Measurements from ENCODE around the gene HOMER3.

HOMER3 gene

GRCh38 chr19:18939163-18939562, 1.9 kb downstream of the HOMER3 start:
- no peak overlapping the region for H3K9ac ChIP-seq (ENCODE audit: low read length)
- H3K27ac ChIP-seq (ENCODE audit: low read depth, low read length): no peak overlapping the region
- H3K9me3 ChIP-seq (ENCODE audit: low read length): no peaks in the 10 kb centered on the region
- H3K36me3 ChIP-seq (ENCODE audit: insufficient read depth, low read length): peaks cover 12% of the 10 kb centered on the region
- H3K4me3 ChIP-seq (ENCODE audit: low read depth in 1 of 2, low read length in 2 of 2): no peak overlapping the region
- H3K4me1 ChIP-seq (ENCODE audit: insufficient read depth, low read length): peaks cover 11% of the 10 kb centered on the region
- no peaks in the 10 kb centered on the region for H3K27me3 ChIP-seq (ENCODE audit: control insufficient read depth in 1 of 2, insufficient read depth in 2 of 2, low read length in 2 of 2)

- Histone ChIP-seq H3K4me3 (ENCODE audit: low read depth in 1 of 2, low read length in 2 of 2) (no peak overlapping the region), H3K9ac (ENCODE audit: low read length) (no peak overlapping the region), H3K27me3 (ENCODE audit: control insufficient read depth in 1 of 2, insufficient read depth in 2 of 2, low read length in 2 of 2) (no peaks in the 10 kb centered on the region), H3K36me3 (ENCODE audit: insufficient read depth, low read length) (peaks cover 11% of the 10 kb centered on the region), H3K9me3 (ENCODE audit: low read length) (no peaks in the 10 kb centered on the region), H3K4me1 (ENCODE audit: insufficient read depth, low read length) (peaks cover 4% of the 10 kb centered on the region), H3K27ac (ENCODE audit: low read depth, low read length) (no peak overlapping the region)
Measured at GRCh38 chr19:18933297-18933696, 7.7 kb downstream of the HOMER3 start.

GRCh38 chr19:18932216-18932841, 8.7 kb downstream of the HOMER3 start:
- H3K27ac ChIP-seq (ENCODE audit: low read depth, low read length): no peak overlapping the region
- peaks cover 4% of the 10 kb centered on the region for H3K4me1 ChIP-seq (ENCODE audit: insufficient read depth, low read length)
- H3K9ac ChIP-seq (ENCODE audit: low read length): no peak overlapping the region
- H3K36me3 ChIP-seq (ENCODE audit: insufficient read depth, low read length): peaks cover 7% of the 10 kb centered on the region
- no peaks in the 10 kb centered on the region for H3K27me3 ChIP-seq (ENCODE audit: control insufficient read depth in 1 of 2, insufficient read depth in 2 of 2, low read length in 2 of 2)
- peak overlapping the region in 1 of 2 donors; percentile 43 for H3K4me3 ChIP-seq (ENCODE audit: low read depth in 1 of 2, low read length in 2 of 2)
- H3K9me3 ChIP-seq (ENCODE audit: low read length): no peaks in the 10 kb centered on the region

DNA sequence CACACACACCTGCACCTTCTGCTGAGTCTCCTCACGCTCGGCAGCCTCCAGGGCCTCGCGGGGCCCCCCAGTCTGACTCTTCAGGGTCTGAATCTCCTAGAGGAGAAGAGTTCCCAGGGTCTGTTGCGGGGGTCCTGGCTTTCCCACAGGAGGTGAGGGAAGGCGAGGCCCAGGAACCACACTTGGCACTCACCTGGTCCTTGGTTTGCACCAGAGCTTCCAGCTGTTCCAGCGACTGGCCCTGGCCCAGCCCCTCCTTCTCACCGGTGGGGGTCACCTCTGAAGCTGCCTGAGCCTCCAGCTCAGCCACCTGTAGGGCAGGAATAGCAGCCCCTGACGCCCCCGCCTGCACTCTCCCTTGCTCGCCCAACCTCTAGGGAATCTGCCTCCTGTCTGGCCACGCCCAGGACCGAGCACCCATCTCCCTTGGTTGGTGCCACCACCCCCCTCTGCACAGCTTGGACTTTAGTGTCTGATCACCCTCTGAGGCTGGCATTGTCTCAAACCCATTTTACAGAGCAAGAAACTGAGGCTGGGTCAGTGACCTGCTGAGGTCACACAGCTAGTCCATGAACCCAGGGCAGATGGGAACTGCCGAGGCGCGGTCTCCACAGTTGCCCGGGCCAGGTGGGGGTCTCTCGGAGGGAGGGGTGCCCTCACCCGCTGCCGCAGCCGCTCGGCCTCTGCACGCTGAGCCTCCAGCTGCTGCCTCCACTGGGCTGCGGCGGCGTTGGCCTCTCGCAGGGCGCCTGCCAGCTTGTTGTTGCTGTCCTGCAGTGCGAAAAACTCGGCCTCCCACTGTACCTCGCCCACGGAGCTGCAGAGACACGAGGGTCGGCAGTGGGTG, 9.5 kb downstream of the HOMER3 start:
- H3K27ac ChIP-seq (ENCODE audit: low read depth, low read length): no peak overlapping the region
- no peaks in the 10 kb centered on the region for H3K9me3 ChIP-seq (ENCODE audit: low read length)
- H3K4me3 ChIP-seq (ENCODE audit: low read depth in 1 of 2, low read length in 2 of 2): no peak overlapping the region
- H3K9ac ChIP-seq (ENCODE audit: low read length): no peak overlapping the region
- peaks cover 4% of the 10 kb centered on the region for H3K4me1 ChIP-seq (ENCODE audit: insufficient read depth, low read length)
- no peaks in the 10 kb centered on the region for H3K27me3 ChIP-seq (ENCODE audit: control insufficient read depth in 1 of 2, insufficient read depth in 2 of 2, low read length in 2 of 2)
- peaks cover 9% of the 10 kb centered on the region for H3K36me3 ChIP-seq (ENCODE audit: insufficient read depth, low read length)

DNA sequence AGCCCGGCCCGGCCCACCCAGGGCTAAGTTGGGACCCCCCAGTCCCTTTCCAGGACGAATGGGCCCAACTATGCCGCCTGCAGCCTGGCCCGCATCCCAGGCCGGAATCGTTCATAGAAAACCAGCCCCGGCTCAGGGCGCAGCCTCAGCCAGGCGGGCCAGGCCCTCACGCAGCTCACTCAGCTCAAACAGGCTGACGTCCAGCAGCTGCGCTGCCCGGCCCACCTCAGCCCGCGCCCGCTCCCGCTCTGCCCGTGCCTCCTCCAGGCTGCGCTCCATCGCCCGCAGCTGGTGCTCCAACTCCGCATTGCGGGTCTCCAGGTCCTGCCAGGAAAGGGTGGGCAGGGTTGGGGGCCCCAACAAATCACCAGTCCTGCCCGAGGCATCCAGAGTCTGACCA, 11.7 kb downstream of the HOMER3 start:
- Histone ChIP-seq H3K9me3 (ENCODE audit: low read length) (no peaks in the 10 kb centered on the region), H3K36me3 (ENCODE audit: insufficient read depth, low read length) (peaks cover 24% of the 10 kb centered on the region), H3K4me1 (ENCODE audit: insufficient read depth, low read length) (peaks cover 4% of the 10 kb centered on the region), H3K27ac (ENCODE audit: low read depth, low read length) (no peak overlapping the region), H3K4me3 (ENCODE audit: low read depth in 1 of 2, low read length in 2 of 2) (no peak overlapping the region), H3K27me3 (ENCODE audit: control insufficient read depth in 1 of 2, insufficient read depth in 2 of 2, low read length in 2 of 2) (no peaks in the 10 kb centered on the region), H3K9ac (ENCODE audit: low read length) (no peak overlapping the region)

GRCh38 chr19:18928018-18928805, 12.8 kb downstream of the HOMER3 start:
- Histone ChIP-seq H3K4me1 (ENCODE audit: insufficient read depth, low read length) (peaks cover 4% of the 10 kb centered on the region), H3K27me3 (ENCODE audit: control insufficient read depth in 1 of 2, insufficient read depth in 2 of 2, low read length in 2 of 2) (no peaks in the 10 kb centered on the region), H3K36me3 (ENCODE audit: insufficient read depth, low read length) (peaks cover 23% of the 10 kb centered on the region), H3K4me3 (ENCODE audit: low read depth in 1 of 2, low read length in 2 of 2) (no peak overlapping the region), H3K9me3 (ENCODE audit: low read length) (no peaks in the 10 kb centered on the region), H3K9ac (ENCODE audit: low read length) (no peak overlapping the region), H3K27ac (ENCODE audit: low read depth, low read length) (no peak overlapping the region)

DNA sequence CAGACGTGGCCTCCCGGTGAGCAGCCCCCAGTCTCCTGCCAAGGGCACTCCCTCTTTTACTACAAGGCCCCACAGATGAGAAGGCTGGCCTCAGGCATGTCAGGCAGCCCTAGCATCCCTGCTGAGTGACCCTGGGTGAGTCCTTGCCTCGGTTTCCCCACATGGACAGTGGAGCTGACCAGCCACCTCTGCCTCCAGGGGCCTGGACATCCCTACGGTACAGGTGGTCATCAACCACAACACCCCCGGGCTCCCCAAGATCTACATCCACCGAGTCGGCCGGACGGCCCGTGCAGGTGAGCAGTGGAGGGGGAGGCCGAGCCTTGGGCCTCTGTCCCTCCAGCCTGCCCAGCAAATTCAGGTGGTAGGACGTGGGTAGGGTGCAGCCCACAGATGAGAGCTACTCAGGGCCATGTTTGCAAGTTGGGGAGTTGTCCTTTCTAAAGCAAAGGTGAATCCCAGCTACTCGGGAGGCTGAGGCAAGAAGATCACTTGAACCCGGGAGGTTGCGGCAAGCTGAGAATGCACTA, 16.3 kb downstream of the HOMER3 start:
- H3K27ac ChIP-seq (ENCODE audit: low read depth, low read length): no peak overlapping the region
- no peaks in the 10 kb centered on the region for H3K9me3 ChIP-seq (ENCODE audit: low read length)
- no peak overlapping the region for H3K9ac ChIP-seq (ENCODE audit: low read length)
- no peaks in the 10 kb centered on the region for H3K27me3 ChIP-seq (ENCODE audit: control insufficient read depth in 1 of 2, insufficient read depth in 2 of 2, low read length in 2 of 2)
- H3K4me3 ChIP-seq (ENCODE audit: low read depth in 1 of 2, low read length in 2 of 2): no peak overlapping the region
- peaks cover 40% of the 10 kb centered on the region for H3K36me3 ChIP-seq (ENCODE audit: insufficient read depth, low read length)
- H3K4me1 ChIP-seq (ENCODE audit: insufficient read depth, low read length): peaks cover 16% of the 10 kb centered on the region

DNA sequence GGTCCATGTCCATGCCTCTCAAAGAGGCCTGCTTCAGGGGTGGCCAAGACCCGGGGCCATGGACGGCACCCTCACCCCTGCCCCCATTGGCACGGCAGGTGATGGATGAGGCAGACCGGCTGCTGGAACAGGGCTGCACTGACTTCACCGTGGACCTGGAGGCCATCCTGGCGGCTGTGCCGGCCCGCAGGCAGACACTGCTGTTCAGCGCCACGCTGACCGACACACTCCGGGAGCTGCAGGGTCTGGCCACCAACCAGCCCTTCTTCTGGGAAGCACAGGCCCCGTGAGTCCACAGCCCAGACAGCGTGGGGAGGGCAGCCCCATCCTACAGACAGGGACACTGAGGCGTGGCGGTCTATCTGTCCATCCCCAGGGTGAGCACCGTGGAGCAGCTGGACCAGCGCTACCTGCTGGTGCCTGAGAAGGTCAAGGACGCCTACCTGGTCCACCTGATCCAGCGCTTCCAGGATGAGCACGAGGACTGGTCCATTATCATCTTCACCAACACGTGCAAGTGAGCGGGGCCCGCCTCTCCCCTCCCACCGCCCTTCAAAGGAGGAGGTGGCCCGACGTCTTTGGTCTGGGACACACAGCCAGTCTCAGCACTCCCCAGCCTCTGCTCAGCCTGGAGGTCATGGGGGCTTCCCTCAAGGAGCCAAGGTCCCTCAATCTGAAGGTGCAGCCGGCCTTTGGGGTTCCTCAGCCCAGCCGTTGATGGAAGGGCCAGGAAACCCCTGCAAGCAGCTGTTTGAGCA, 18.6 kb downstream of the HOMER3 start:
- Histone ChIP-seq H3K9ac (ENCODE audit: low read length) (no peak overlapping the region), H3K4me1 (ENCODE audit: insufficient read depth, low read length) (peaks cover 26% of the 10 kb centered on the region), H3K27ac (ENCODE audit: low read depth, low read length) (no peak overlapping the region), H3K4me3 (ENCODE audit: low read depth in 1 of 2, low read length in 2 of 2) (no peak overlapping the region), H3K36me3 (ENCODE audit: insufficient read depth, low read length) (peaks cover 40% of the 10 kb centered on the region), H3K9me3 (ENCODE audit: low read length) (no peaks in the 10 kb centered on the region), H3K27me3 (ENCODE audit: control insufficient read depth in 1 of 2, insufficient read depth in 2 of 2, low read length in 2 of 2) (no peaks in the 10 kb centered on the region)

GRCh38 chr19:18921593-18921992, 19.4 kb downstream of the HOMER3 start:
- no peak overlapping the region for H3K27ac ChIP-seq (ENCODE audit: low read depth, low read length)
- no peaks in the 10 kb centered on the region for H3K9me3 ChIP-seq (ENCODE audit: low read length)
- no peak overlapping the region for H3K9ac ChIP-seq (ENCODE audit: low read length)
- no peak overlapping the region for H3K4me3 ChIP-seq (ENCODE audit: low read depth in 1 of 2, low read length in 2 of 2)
- H3K27me3 ChIP-seq (ENCODE audit: control insufficient read depth in 1 of 2, insufficient read depth in 2 of 2, low read length in 2 of 2): no peaks in the 10 kb centered on the region
- peaks cover 38% of the 10 kb centered on the region for H3K36me3 ChIP-seq (ENCODE audit: insufficient read depth, low read length)
- peaks cover 26% of the 10 kb centered on the region for H3K4me1 ChIP-seq (ENCODE audit: insufficient read depth, low read length)

- Histone ChIP-seq H3K27ac (ENCODE audit: low read depth, low read length) (no peak overlapping the region), H3K4me1 (ENCODE audit: insufficient read depth, low read length) (peaks cover 26% of the 10 kb centered on the region), H3K27me3 (ENCODE audit: control insufficient read depth in 1 of 2, insufficient read depth in 2 of 2, low read length in 2 of 2) (no peaks in the 10 kb centered on the region), H3K4me3 (ENCODE audit: low read depth in 1 of 2, low read length in 2 of 2) (peak overlapping the region; percentile 76 to 84), H3K9ac (ENCODE audit: low read length) (peak overlapping the region; percentile 57), H3K36me3 (ENCODE audit: insufficient read depth, low read length) (peaks cover 31% of the 10 kb centered on the region), H3K9me3 (ENCODE audit: low read length) (no peaks in the 10 kb centered on the region)
Measured at GRCh38 chr19:18920400-18920799, 20.6 kb downstream of the HOMER3 start.

DNA sequence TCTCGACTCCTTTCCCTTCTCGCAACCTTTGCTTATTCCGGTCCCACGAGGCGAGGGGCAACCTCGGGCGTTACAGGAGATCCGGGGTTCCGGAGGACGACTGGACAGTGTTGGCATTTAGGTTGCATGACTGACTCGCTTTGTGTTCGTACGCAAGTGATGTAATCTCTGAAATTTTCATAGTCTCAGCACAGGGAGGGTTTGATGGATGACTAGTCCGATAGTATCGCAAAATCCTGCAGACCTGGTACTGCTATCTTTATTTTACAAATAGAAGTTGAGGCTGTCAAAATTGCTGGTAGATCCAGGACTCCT, 21.2 kb downstream of the HOMER3 start:
- no peaks in the 10 kb centered on the region for H3K27me3 ChIP-seq (ENCODE audit: control insufficient read depth in 1 of 2, insufficient read depth in 2 of 2, low read length in 2 of 2)
- H3K4me3 ChIP-seq (ENCODE audit: low read depth in 1 of 2, low read length in 2 of 2): peak overlapping the region; percentile 76 to 84
- H3K27ac ChIP-seq (ENCODE audit: low read depth, low read length): peak overlapping the region; percentile 64
- H3K36me3 ChIP-seq (ENCODE audit: insufficient read depth, low read length): peaks cover 33% of the 10 kb centered on the region
- no peaks in the 10 kb centered on the region for H3K9me3 ChIP-seq (ENCODE audit: low read length)
- peak overlapping the region; percentile 57 for H3K9ac ChIP-seq (ENCODE audit: low read length)
- peaks cover 26% of the 10 kb centered on the region for H3K4me1 ChIP-seq (ENCODE audit: insufficient read depth, low read length)
